HepG2 (cell line): Measurements from ENCODE around the gene NINJ2. TPM values are rescaled to one million over a fixed set of nuclear protein-coding genes. Genes with fewer than 3 reads are reported as not detected.

ENCODE experiments used
- ATAC-seq: fragments of 200-7000 bp; cut with Tn5 transposase; 3 replicates; pipeline ENCODE4 v1.9.1; 2020; ENCODE audit warnings: mild to moderate bottlenecking, moderate library complexity
- BruUV-seq: library from RNA; stranded (reverse); fragments of 400-500 nt; replicated peaks from 2 replicates; lab custom pipeline; 2021; lab: Mats Ljungman, UMichigan
- CTCF ChIA-PET: fragments of 300-600 bp; formaldehyde crosslinking; extraction: SDS; loops from one replicate; lab custom pipeline; 2021; ENCODE audit warnings: low total read pairs, inconsistent platforms, low intra/inter-chr PET ratio; lab: Yijun Ruan, JAX
- POLR2A ChIA-PET: fragments of 350-600 bp; sonication (Branson Sonifier 250); formaldehyde crosslinking; loops from one replicate; lab custom pipeline; 2020; ENCODE audit warnings: antibody characterized with exemption, inconsistent platforms; lab: Yijun Ruan, JAX
- DNase-seq: peaks from one replicate; pipeline ENCODE4 v3.0.0-alpha.2; 2015; ENCODE audit warnings: low spot score
- FAIRE-seq: peaks from 3 replicates; lab custom pipeline; 2011; peaks lifted over from hg19 to GRCh38; lab: Jason Lieb, UNC
- H2AFZ ChIP-seq: one replicate; pipeline ENCODE4 v1.6.1; 2011; ENCODE audit warnings: low read length, inconsistent platforms
- H3K27ac ChIP-seq: fragments of 300-600 bp; 3 replicates; pipeline ENCODE4 v1.8.0; 2011; ENCODE audit warnings: mixed run types, mild to moderate bottlenecking, mixed read lengths, low read length, inconsistent platforms; ENCODE audit not compliant: insufficient read depth; ENCODE audit errors: extremely low read length
- H3K27me3 ChIP-seq, 2 experiments: fragments of 200-600 bp in 1 of 2; 2 replicates in 1 of 2; 3 replicates in 1 of 2; pipeline versions ENCODE4 v1.6.0 to v1.8.0; 2011; ENCODE audit warnings: low read length in 2 of 2, mild to moderate bottlenecking in 2 of 2, moderate library complexity in 2 of 2, inconsistent platforms in 1 of 2; ENCODE audit not compliant: insufficient read depth in 2 of 2, control insufficient read depth in 1 of 2
- H3K36me3 ChIP-seq, 2 experiments: fragments of 200-600 bp in 1 of 2; replicated peaks in 1 of 2; 2 replicates in 1 of 2; 3 replicates in 1 of 2; pipeline versions ENCODE4 v1.5.1 to v1.8.0; 2011; ENCODE audit warnings: low read length in 2 of 2, inconsistent platforms in 1 of 2; ENCODE audit not compliant: insufficient read depth in 2 of 2, control insufficient read depth in 1 of 2
- H3K4me1 ChIP-seq: 2 replicates; pipeline ENCODE4 v1.5.1; 2012; ENCODE audit warnings: low read length, inconsistent platforms; ENCODE audit not compliant: insufficient read depth
- H3K4me2 ChIP-seq: 2 replicates; pipeline ENCODE4 v1.6.0; 2011; ENCODE audit warnings: low read depth, low read length, inconsistent platforms
- H3K4me3 ChIP-seq, 3 experiments: fragments of 200-600 bp in 1 of 3; sonication (generic), shearing (Covaris generic) in 1 of 3; replicated peaks in 1 of 3; 2 replicates each; pipeline ENCODE4 v1.5.1; 2011 to 2016; ENCODE audit warnings: low read length in 3 of 3, inconsistent platforms in 2 of 3, low read depth in 2 of 3, mild to moderate bottlenecking in 2 of 3, control low read depth in 1 of 3, mixed read lengths in 1 of 3; ENCODE audit not compliant: insufficient read depth in 1 of 3
- H3K79me2 ChIP-seq: one replicate; pipeline ENCODE4 v1.6.1; 2011; ENCODE audit warnings: low read length, inconsistent platforms; ENCODE audit not compliant: insufficient read depth
- H3K9ac ChIP-seq: 2 replicates; pipeline ENCODE4 v1.6.0; 2011; ENCODE audit warnings: mild to moderate bottlenecking, low read depth, low read length, inconsistent platforms; ENCODE audit not compliant: insufficient read depth
- H3K9me3 ChIP-seq: 2 replicates; pipeline ENCODE4 v1.5.1; 2012; ENCODE audit warnings: mild to moderate bottlenecking, low read length
- H4K20me1 ChIP-seq: 2 replicates; pipeline ENCODE4 v1.6.0; 2011; ENCODE audit warnings: inconsistent platforms, mild to moderate bottlenecking, low read length, moderate library complexity; ENCODE audit not compliant: insufficient read depth
- HNF1A ChIP-seq, 2 experiments: sonication (generic) in 1 of 2; formaldehyde crosslinking in 1 of 2; IDR thresholded peaks; 2 replicates each; pipeline versions ENCODE4 v1.4.0 to v1.6.1; 2016 to 2020; ENCODE audit warnings: borderline replicate concordance in 1 of 2, low read depth in 1 of 2, mild to moderate bottlenecking in 1 of 2, missing genetic modification reagents in 1 of 2
- NR0B2 ChIP-seq: sonication (generic); formaldehyde crosslinking; IDR thresholded peaks from 2 replicates; pipeline ENCODE4 v1.4.0; 2020; ENCODE audit warnings: mild to moderate bottlenecking, missing genetic modification reagents
- RFX3 ChIP-seq: IDR thresholded peaks from 2 replicates; pipeline ENCODE4 v1.6.1; 2016; ENCODE audit warnings: missing biosample characterization, missing genetic modification reagents
- TMF1 ChIP-seq: sonication (generic); formaldehyde crosslinking; IDR thresholded peaks from 2 replicates; pipeline ENCODE4 v1.8.1; 2022; ENCODE audit warnings: low read depth, missing genetic modification reagents
- ZNF749 ChIP-seq: sonication (generic); formaldehyde crosslinking; IDR thresholded peaks from 2 replicates; pipeline ENCODE4 v1.8.0; 2022; ENCODE audit warnings: mild to moderate bottlenecking, missing genetic modification reagents, moderate library complexity, borderline replicate concordance
- WGBS: methylation state at CpG from one replicate; pipeline ENCODE4 v1.1.6; 2017; ENCODE audit warnings: low lambda C conversion rate; 5-methylcytosine and 5-hydroxymethylcytosine counted together
- in situ Hi-C: cut with HindIII; loops from 2 replicates; pipeline ENCODE4 v1.10.0; 2017; ENCODE audit warnings: low pct_unique_long_range_greater_than_20kb; ENCODE audit not compliant: extremely low pct_ligation_motif_present
- intact Hi-C: fragments of 100-400 bp; cut with micrococcal nuclease; formaldehyde crosslinking; loops from one replicate; pipeline ENCODE4 v1.10.0; 2022; ENCODE audit not compliant: unreplicated experiment
- polyA plus RNA-seq, 8 experiments: library from polyadenylated mRNA; depleted of rRNA in 3 of 8; stranded (reverse) in 7 of 8; unstranded in 1 of 8; fragments of >200 nt; fragmentation: Illumina TruSeq in 4 of 8; extraction: Trizol in 4 of 8; gene quantifications; 2 replicates each; pipeline versions ENCODE4 v1.2.1 to v1.2.3, GENCODE V29; 2011 to 2016; ENCODE audit warnings: low read depth in 4 of 8, missing spikeins in 1 of 8, mixed read lengths in 1 of 8; ENCODE audit not compliant: insufficient read depth in 1 of 8
- total RNA-seq, 5 experiments: library from RNA; depleted of rRNA; stranded (reverse); fragments of >200 nt; fragmentation: Illumina TruSeq; extraction: Trizol; gene quantifications; 2 replicates each; pipeline ENCODE4 v1.2.3, GENCODE V29; 2016; ENCODE audit warnings: low read depth in 1 of 5

Gene NINJ2
- total and polyA plus RNA-seq, 2 of the 13 experiments (the other 11 are each of a cell fraction or from before 2014, with no cell fraction given) = 0.62 to 3.8 TPM

- no peak for TF ChIP-seq TMF1
- no peak for TF ChIP-seq HNF1A (IDR thresholded peaks at IDR 0.05; ENCODE audit: low read depth)
- TF ChIP-seq HNF1A (CRISPR knock-in tag; IDR thresholded peaks at IDR 0.05; ENCODE audit: borderline replicate concordance) = no peak
- no peak for TF ChIP-seq ZNF749 (CRISPR knock-in tag)
- TF ChIP-seq NR0B2 (CRISPR knock-in tag) = no peak
- TF ChIP-seq RFX3 (CRISPR knock-in tag) = no peak
- TF ChIP-seq, all 625 proteins: peak for 0
- ATAC-seq (no peak), DNase-seq (no peak), FAIRE-seq (no peak)
- H3K4me1 ChIP-seq = peaks cover 5% of the 10 kb centered on the region; the same call in 1 of the 2 replicates
- no peaks in the 10 kb centered on the region for H3K79me2 ChIP-seq
- H3K27ac ChIP-seq = no peak overlapping the region
- 0 out of 5 replicates have a peak, but pooled peaks cover 0 to 7% of the 10 kb centered on the region in 2 experiments for H3K27me3 ChIP-seq
- no TSS peak for BruUV-seq
- ChIA-PET POLR2A (no interaction called here), CTCF (no interaction called here)
- no peaks in the 10 kb centered on the region for H3K36me3 ChIP-seq
- intact Hi-C loops (no loop called here), in situ Hi-C loops (no loop called here)
- H3K9ac ChIP-seq = no peak overlapping the region
- H4K20me1 ChIP-seq = no peaks in the 10 kb centered on the region
- H3K4me3 ChIP-seq = no peak overlapping the region
- no peak overlapping the region for H2AFZ ChIP-seq
- no peak overlapping the region for H3K4me2 ChIP-seq
- H3K9me3 ChIP-seq = no peaks in the 10 kb centered on the region
- 46% methylated on average over 3 of the region's 3 CpGs for WGBS
These were observed 22.1 kb upstream of the NINJ2 start for GRCh38 chr12:685388-685787.
